GM23338 (cell line): ENCODE results near the gene DHDDS. TPM values are rescaled to one million over a fixed set of nuclear protein-coding genes. Genes with fewer than 3 reads are reported as not detected.

ENCODE experiments used
- ATAC-seq: fragments of 200-7000 bp; cut with Tn5 transposase; 3 replicates; pipeline ENCODE4 v1.9.1; 2020
- DNase-seq: peaks from one replicate; pipeline ENCODE4 v3.0.0-alpha.2; 2015; ENCODE audit warnings: low spot score
- H2AFZ ChIP-seq: fragments of 200-600 bp; sonication (generic); 2 replicates; pipeline ENCODE4 v1.8.0; 2016; ENCODE audit warnings: antibody characterized with exemption, mild to moderate bottlenecking, moderate library complexity
- H3F3A ChIP-seq: fragments of 200-600 bp; sonication (generic); replicated peaks from 2 replicates; pipeline ENCODE4 v1.8.0; 2017; ENCODE audit warnings: antibody characterized with exemption, mixed run types, low read depth
- H3K27ac ChIP-seq: fragments of 200-600 bp; sonication (generic); 2 replicates; pipeline ENCODE4 v1.6.1; 2016; ENCODE audit warnings: low read depth
- H3K27me3 ChIP-seq: fragments of 200-600 bp; sonication (generic); 2 replicates; pipeline ENCODE4 v1.8.0; 2016; ENCODE audit warnings: mild to moderate bottlenecking, mixed run types, moderate library complexity; ENCODE audit not compliant: insufficient read depth
- H3K36me3 ChIP-seq: fragments of 200-600 bp; sonication (generic); 2 replicates; pipeline ENCODE4 v1.8.0; 2016; ENCODE audit warnings: mild to moderate bottlenecking; ENCODE audit not compliant: insufficient read depth
- H3K4me1 ChIP-seq: fragments of 200-600 bp; sonication (generic); 2 replicates; pipeline ENCODE4 v1.8.0; 2016; ENCODE audit warnings: mild to moderate bottlenecking, moderate library complexity; ENCODE audit not compliant: insufficient read depth
- H3K4me2 ChIP-seq: fragments of 200-600 bp; sonication (generic); 2 replicates; pipeline ENCODE4 v1.7.1; 2017; ENCODE audit warnings: mixed run types
- H3K4me3 ChIP-seq: fragments of 200-600 bp; sonication (generic); 2 replicates; pipeline ENCODE4 v1.6.1; 2016; ENCODE audit warnings: mixed run types
- H3K79me2 ChIP-seq: fragments of 200-600 bp; sonication (generic); replicated peaks from 2 replicates; pipeline ENCODE4 v1.8.0; 2017; ENCODE audit warnings: mild to moderate bottlenecking; ENCODE audit not compliant: insufficient read depth
- H3K9me2 ChIP-seq: fragments of 200-600 bp; sonication (generic); 2 replicates; pipeline ENCODE4 v1.8.0; 2017; ENCODE audit not compliant: insufficient read depth
- H4K20me1 ChIP-seq: fragments of 200-600 bp; sonication (generic); replicated peaks from 2 replicates; pipeline ENCODE4 v1.8.0; 2017; ENCODE audit warnings: mild to moderate bottlenecking; ENCODE audit not compliant: insufficient read depth
- H3K27ac Mint-ChIP-seq: 2 replicates; pipeline ENCODE4 v1.8.0; 2020; ENCODE audit warnings: inconsistent platforms, mild to moderate bottlenecking, moderate library complexity, mixed read lengths
- H3K27me3 Mint-ChIP-seq: 3 replicates; pipeline ENCODE4 v1.8.0; 2022; ENCODE audit warnings: low read depth, mild to moderate bottlenecking, moderate library complexity, mixed read lengths, inconsistent platforms; ENCODE audit not compliant: insufficient read depth, poor library complexity
- H3K36me3 Mint-ChIP-seq: 3 replicates; pipeline ENCODE4 v1.8.0; 2021; ENCODE audit warnings: low read depth, mild to moderate bottlenecking, inconsistent platforms, moderate library complexity, mixed read lengths
- H3K4me1 Mint-ChIP-seq: 3 replicates; pipeline ENCODE4 v1.8.0; 2020; ENCODE audit warnings: mild to moderate bottlenecking, inconsistent platforms, mixed read lengths
- H3K4me3 Mint-ChIP-seq: 3 replicates; pipeline ENCODE4 v1.8.0; 2021; ENCODE audit warnings: moderate library complexity, mild to moderate bottlenecking, inconsistent platforms, mixed read lengths
- H3K9me3 Mint-ChIP-seq: 3 replicates; pipeline ENCODE4 v1.8.0; 2020; ENCODE audit warnings: moderate library complexity, mild to moderate bottlenecking, inconsistent platforms, mixed read lengths
- CREB1 ChIP-seq: fragments of 250-450 bp; sonication (Bioruptor Pico); IDR thresholded peaks from 2 replicates; pipeline ENCODE4 v1.5.0; 2020; ENCODE audit warnings: low read depth, mild to moderate bottlenecking, moderate library complexity
- ETS1 ChIP-seq: IDR thresholded peaks from 2 replicates; pipeline ENCODE4 v1.6.1; 2016; ENCODE audit warnings: antibody characterized with exemption
- EZH2 ChIP-seq: fragments of 200-600 bp; sonication (generic); IDR thresholded peaks from one replicate; pipeline ENCODE4 v1.8.0; 2017; ENCODE audit warnings: antibody characterized with exemption, mild to moderate bottlenecking, low read depth; ENCODE audit not compliant: unreplicated experiment
- EZH2phosphoT487 ChIP-seq: fragments of 200-600 bp; sonication (generic); IDR thresholded peaks from one replicate; pipeline ENCODE4 v1.8.1; 2018; ENCODE audit warnings: antibody characterized with exemption; ENCODE audit not compliant: unreplicated experiment
- NANOG ChIP-seq: IDR thresholded peaks from 2 replicates; pipeline ENCODE4 v1.6.1; 2016; ENCODE audit warnings: antibody characterized with exemption, borderline replicate concordance
- POLR2AphosphoS5 ChIP-seq: IDR thresholded peaks from 2 replicates; pipeline ENCODE4 v1.6.1; 2016; ENCODE audit warnings: antibody characterized with exemption, low read depth
- REST ChIP-seq: IDR thresholded peaks from one replicate; pipeline ENCODE4 v1.6.1; 2018; ENCODE audit warnings: antibody characterized with exemption; ENCODE audit not compliant: unreplicated experiment
- ZNF331 ChIP-seq: fragments of 250-450 bp; sonication (Bioruptor Pico); IDR thresholded peaks from 2 replicates; pipeline ENCODE4 v1.5.0; 2020; ENCODE audit warnings: low read depth, mild to moderate bottlenecking, moderate library complexity
- polyA plus RNA-seq: library from polyadenylated mRNA; unstranded; fragments of >200 nt; fragmentation: Nextera tagmentation; extraction: Ambion mirVana; gene quantifications from 2 replicates; pipeline ENCODE4 v1.2.1, GENCODE V29; 2016
- total RNA-seq: library from RNA; depleted of rRNA; stranded (reverse); fragments of >200 nt; shearing (Covaris generic); gene quantifications from 2 replicates; pipeline ENCODE4 v1.2.3, GENCODE V29; 2014
- TF ChIP-seq, protein P1 (sequence below), 2 experiments: fragments of 200-600 bp in 1 of 2; sonication (generic) in 1 of 2; conservative IDR thresholded peaks; 2 replicates each; pipeline versions ENCODE4 v1.5.1 to v1.6.1; 2016 to 2017; ENCODE audit warnings: antibody characterized with exemption in 2 of 2, low read depth in 2 of 2, mild to moderate bottlenecking in 2 of 2, moderate library complexity in 1 of 2

Gene DHDDS
- total and polyA plus RNA-seq, 2 experiments from 2014 or later: 32.6 to 49.5 TPM

DNA sequence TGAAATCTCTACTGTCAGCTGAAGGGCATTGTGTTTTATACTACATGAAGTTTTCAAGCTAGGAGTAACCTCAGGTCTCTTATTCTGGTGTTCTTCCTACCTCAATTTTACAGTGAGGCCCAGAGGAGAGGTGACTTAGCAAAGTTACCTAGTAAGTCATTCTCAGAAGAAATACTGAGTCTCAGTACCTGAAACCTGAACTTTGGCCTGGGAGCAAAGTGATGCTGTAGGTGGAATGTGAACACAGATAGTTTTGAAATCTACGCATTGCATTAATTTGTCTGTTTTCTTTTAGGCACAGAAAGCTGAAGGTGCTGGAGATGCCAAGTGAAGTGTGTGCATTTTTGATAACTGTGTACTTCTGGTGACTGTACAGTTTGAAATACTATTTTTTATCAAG lies 42.7 kb downstream of the DHDDS start:
- Histone ChIP-seq H4K20me1 (peaks cover 27% of the 10 kb centered on the region), H3K4me3 (no peak overlapping the region), H3K79me2 (peaks cover 23% of the 10 kb centered on the region), H3F3A (peaks cover 56% of the 10 kb centered on the region), H3K36me3 (peaks cover 44% of the 10 kb centered on the region), H3K27ac (no peak overlapping the region), H3K27me3 (peaks cover 9% of the 10 kb centered on the region; the same call in 1 of the 2 replicates), H3K4me1 (peaks cover 21% of the 10 kb centered on the region), H2AFZ (no peak overlapping the region), H3K9me2 (no peaks in the 10 kb centered on the region), H3K4me2 (no peak overlapping the region)
- DNase-seq: no peak
- peaks cover 60% of the 10 kb centered on the region for H3K36me3 Mint-ChIP-seq
- peaks cover 32% of the 10 kb centered on the region for H3K27me3 Mint-ChIP-seq
- no peak for TF ChIP-seq ETS1
- TF ChIP-seq, protein P1, sequence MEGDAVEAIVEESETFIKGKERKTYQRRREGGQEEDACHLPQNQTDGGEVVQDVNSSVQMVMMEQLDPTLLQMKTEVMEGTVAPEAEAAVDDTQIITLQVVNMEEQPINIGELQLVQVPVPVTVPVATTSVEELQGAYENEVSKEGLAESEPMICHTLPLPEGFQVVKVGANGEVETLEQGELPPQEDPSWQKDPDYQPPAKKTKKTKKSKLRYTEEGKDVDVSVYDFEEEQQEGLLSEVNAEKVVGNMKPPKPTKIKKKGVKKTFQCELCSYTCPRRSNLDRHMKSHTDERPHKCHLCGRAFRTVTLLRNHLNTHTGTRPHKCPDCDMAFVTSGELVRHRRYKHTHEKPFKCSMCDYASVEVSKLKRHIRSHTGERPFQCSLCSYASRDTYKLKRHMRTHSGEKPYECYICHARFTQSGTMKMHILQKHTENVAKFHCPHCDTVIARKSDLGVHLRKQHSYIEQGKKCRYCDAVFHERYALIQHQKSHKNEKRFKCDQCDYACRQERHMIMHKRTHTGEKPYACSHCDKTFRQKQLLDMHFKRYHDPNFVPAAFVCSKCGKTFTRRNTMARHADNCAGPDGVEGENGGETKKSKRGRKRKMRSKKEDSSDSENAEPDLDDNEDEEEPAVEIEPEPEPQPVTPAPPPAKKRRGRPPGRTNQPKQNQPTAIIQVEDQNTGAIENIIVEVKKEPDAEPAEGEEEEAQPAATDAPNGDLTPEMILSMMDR (conservative IDR thresholded peaks at IDR 0.05; ENCODE audit: low read depth in 2 of 2): no peak
- no peak for TF ChIP-seq CREB1
- TF ChIP-seq NANOG: no peak
- TF ChIP-seq EZH2phosphoT487: no peak
- no peak for TF ChIP-seq POLR2AphosphoS5
- no peak for TF ChIP-seq REST
- peaks cover 34% of the 10 kb centered on the region for H3K4me1 Mint-ChIP-seq
- H3K9me3 Mint-ChIP-seq: peaks cover 3% of the 10 kb centered on the region; the same call in 1 of the 3 replicates
- H3K27ac Mint-ChIP-seq: no peak overlapping the region
- ATAC-seq: no peak
- peak overlapping the region; percentile 91; the same call in 2 of the 3 replicates for H3K4me3 Mint-ChIP-seq

- Mint-ChIP-seq H3K27ac (no peak overlapping the region), H3K36me3 (peaks cover 55% of the 10 kb centered on the region), H3K9me3 (peaks cover 3% of the 10 kb centered on the region; the same call in 1 of the 3 replicates), H3K4me1 (peaks cover 24% of the 10 kb centered on the region), H3K4me3 (no peak overlapping the region), H3K27me3 (peaks cover 23% of the 10 kb centered on the region)
- peaks cover 15% of the 10 kb centered on the region for H3K4me1 ChIP-seq
- no peak overlapping the region for H3K4me2 ChIP-seq
- peaks cover 23% of the 10 kb centered on the region for H3K79me2 ChIP-seq
- DNase-seq: no peak
- H3K9me2 ChIP-seq: no peaks in the 10 kb centered on the region
- H3F3A ChIP-seq: peaks cover 47% of the 10 kb centered on the region
- H3K36me3 ChIP-seq: peaks cover 44% of the 10 kb centered on the region
- H3K4me3 ChIP-seq: no peak overlapping the region
- no peak for ATAC-seq
- no peak overlapping the region for H2AFZ ChIP-seq
- peaks cover 27% of the 10 kb centered on the region for H4K20me1 ChIP-seq
- H3K27me3 ChIP-seq: peaks cover 4% of the 10 kb centered on the region; the same call in 1 of the 2 replicates
- 0 out of 2 replicates have a peak overlapping the region, but pooled peaks have one; percentile 74 for H3K27ac ChIP-seq
- TF ChIP-seq CREB1: no peak
- TF ChIP-seq EZH2: no peak
- no peak for TF ChIP-seq EZH2phosphoT487
- no peak for TF ChIP-seq NANOG
- no peak for TF ChIP-seq ZNF331 (CRISPR knock-in tag)
- TF ChIP-seq, protein P1 (conservative IDR thresholded peaks at IDR 0.05; ENCODE audit: low read depth in 2 of 2): no peak
- TF ChIP-seq POLR2AphosphoS5: no peak
These were observed 43.9 kb downstream of the DHDDS start for GRCh38 chr1:26475989-26476388.
